Body of pancreas (tissue), 4 donors: ENCODE measurements around the gene SALL3.

Experiments
- POLR2A ChIP-seq, 3 donors: fragments of 450-650 bp; IDR thresholded peaks; one replicate each; pipeline ENCODE4 v1.6.1; 2016; ENCODE audit warnings: antibody characterized with exemption in 3 of 3, mild to moderate bottlenecking in 2 of 3
- TF ChIP-seq, protein P1 (sequence below), 7 experiments: fragments of 450-650 bp in 4 of 7; fragments of 200-600 bp in 3 of 7; sonication (generic) in 3 of 7; IDR thresholded peaks; one replicate each; pipeline ENCODE4 v1.5.1; 2016 to 2019; ENCODE audit warnings: antibody characterized with exemption in 7 of 7

DNA sequence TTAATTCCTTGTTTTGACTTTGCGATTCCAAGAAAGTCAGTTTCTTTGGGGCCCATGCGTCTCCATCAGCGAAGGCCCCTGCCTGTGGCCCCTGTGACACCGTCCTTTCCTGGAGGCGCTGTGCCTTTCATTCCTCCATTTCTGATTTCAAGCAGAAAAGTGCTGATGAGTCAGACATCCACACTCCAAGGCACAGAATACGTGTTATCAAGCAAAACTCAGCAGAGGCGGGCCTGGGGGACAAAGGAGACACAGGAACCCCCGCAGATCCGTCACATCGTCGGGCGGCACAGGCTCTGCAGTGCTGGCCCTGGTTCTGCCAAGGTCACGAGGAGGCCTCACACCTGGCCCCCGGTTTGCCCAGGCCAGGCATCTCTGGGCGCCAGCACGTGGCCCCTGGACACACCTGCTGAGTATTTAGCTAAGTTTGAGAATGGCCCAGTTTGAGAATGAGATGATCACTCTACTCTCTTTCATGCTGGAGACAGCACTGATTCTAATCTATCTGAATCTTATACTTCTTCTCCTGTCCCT, 7.2 kb upstream of the SALL3 start:
- TF ChIP-seq, protein P1, sequence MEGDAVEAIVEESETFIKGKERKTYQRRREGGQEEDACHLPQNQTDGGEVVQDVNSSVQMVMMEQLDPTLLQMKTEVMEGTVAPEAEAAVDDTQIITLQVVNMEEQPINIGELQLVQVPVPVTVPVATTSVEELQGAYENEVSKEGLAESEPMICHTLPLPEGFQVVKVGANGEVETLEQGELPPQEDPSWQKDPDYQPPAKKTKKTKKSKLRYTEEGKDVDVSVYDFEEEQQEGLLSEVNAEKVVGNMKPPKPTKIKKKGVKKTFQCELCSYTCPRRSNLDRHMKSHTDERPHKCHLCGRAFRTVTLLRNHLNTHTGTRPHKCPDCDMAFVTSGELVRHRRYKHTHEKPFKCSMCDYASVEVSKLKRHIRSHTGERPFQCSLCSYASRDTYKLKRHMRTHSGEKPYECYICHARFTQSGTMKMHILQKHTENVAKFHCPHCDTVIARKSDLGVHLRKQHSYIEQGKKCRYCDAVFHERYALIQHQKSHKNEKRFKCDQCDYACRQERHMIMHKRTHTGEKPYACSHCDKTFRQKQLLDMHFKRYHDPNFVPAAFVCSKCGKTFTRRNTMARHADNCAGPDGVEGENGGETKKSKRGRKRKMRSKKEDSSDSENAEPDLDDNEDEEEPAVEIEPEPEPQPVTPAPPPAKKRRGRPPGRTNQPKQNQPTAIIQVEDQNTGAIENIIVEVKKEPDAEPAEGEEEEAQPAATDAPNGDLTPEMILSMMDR (IDR thresholded peaks at IDR 0.05), result no peak
- TF ChIP-seq POLR2A (IDR thresholded peaks at IDR 0.05), result no peak
